ENCODE results near the gene EXOG. TPM values are rescaled to one million over a fixed set of nuclear protein-coding genes. Genes with fewer than 3 reads are reported as not detected.

The EXOG gene
- total RNA-seq, 4 donors from 2014 or later, result 0.34 to 3.9 (median 3.1) TPM

GRCh38 chr3:38548154-38548931, 52.2 kb downstream of the EXOG start:
- WGBS, 2 donors, result 68 to 75% methylated on average over 17 of the region's 17 CpGs
- TF ChIP-seq POLR2A (IDR thresholded peaks at IDR 0.05), result no peak
- TF ChIP-seq, protein P1, sequence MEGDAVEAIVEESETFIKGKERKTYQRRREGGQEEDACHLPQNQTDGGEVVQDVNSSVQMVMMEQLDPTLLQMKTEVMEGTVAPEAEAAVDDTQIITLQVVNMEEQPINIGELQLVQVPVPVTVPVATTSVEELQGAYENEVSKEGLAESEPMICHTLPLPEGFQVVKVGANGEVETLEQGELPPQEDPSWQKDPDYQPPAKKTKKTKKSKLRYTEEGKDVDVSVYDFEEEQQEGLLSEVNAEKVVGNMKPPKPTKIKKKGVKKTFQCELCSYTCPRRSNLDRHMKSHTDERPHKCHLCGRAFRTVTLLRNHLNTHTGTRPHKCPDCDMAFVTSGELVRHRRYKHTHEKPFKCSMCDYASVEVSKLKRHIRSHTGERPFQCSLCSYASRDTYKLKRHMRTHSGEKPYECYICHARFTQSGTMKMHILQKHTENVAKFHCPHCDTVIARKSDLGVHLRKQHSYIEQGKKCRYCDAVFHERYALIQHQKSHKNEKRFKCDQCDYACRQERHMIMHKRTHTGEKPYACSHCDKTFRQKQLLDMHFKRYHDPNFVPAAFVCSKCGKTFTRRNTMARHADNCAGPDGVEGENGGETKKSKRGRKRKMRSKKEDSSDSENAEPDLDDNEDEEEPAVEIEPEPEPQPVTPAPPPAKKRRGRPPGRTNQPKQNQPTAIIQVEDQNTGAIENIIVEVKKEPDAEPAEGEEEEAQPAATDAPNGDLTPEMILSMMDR (IDR thresholded peaks at IDR 0.05), result no peak
- peak in 1 of 2 donors; percentile 76 for DNase-seq (ENCODE audit: low spot score in 2 of 2)
- intact Hi-C loops (cut with DNase I; ENCODE audit: low total_unique reads), result no loop called here
- no peak overlapping the region for H3K4me3 ChIP-seq (ENCODE audit: low read depth, poor library complexity, severe bottlenecking)

GRCh38 chr3:38549082-38549481, 52.9 kb downstream of the EXOG start:
- TF ChIP-seq POLR2A (IDR thresholded peaks at IDR 0.05), result no peak
- TF ChIP-seq, protein P1 (IDR thresholded peaks at IDR 0.05), result no peak
- DNase-seq (ENCODE audit: low spot score in 2 of 2), result peak in 1 of 2 donors; percentile 68
- intact Hi-C loops (cut with DNase I; ENCODE audit: low total_unique reads), result no loop called here
- H3K4me3 ChIP-seq (ENCODE audit: low read depth, poor library complexity, severe bottlenecking), result no peak overlapping the region
- 87 to 90% methylated on average over 9 of the region's 9 CpGs for WGBS, 2 donors

DNA sequence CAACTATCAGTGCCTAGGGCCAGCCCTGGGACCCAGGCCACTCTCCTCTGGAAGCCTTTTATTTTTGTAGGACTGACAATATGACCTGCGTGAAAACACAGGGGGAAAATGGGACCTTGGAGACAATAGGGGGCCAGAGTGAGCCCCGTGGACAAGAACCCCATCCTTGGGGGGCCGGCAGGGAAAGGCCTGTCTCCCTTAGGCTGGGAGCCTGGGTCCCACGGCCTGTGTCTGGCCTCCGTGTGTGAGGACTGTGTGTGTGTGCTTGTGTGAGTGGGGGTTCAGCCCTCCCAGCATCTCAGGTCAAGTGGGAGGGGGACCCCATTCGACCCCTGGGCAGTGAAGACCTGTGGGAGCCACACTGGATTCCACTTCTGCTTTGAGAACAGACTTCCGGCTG, 53.3 kb downstream of the EXOG start:
- 88 to 92% methylated on average over 7 of the region's 7 CpGs for WGBS, 2 donors
- H3K4me3 ChIP-seq (ENCODE audit: low read depth, poor library complexity, severe bottlenecking), result no peak overlapping the region
- intact Hi-C loops (cut with DNase I; ENCODE audit: low total_unique reads), result no loop called here
- TF ChIP-seq, protein P1 (IDR thresholded peaks at IDR 0.05), result no peak
- no peak for TF ChIP-seq POLR2A (IDR thresholded peaks at IDR 0.05)
- peak in 1 of 2 donors; percentile 72 for DNase-seq (ENCODE audit: low spot score in 2 of 2)

- 93 to 94% methylated on average over 33 of the region's 33 CpGs for WGBS, 2 donors
- H3K4me3 ChIP-seq (ENCODE audit: low read depth, poor library complexity, severe bottlenecking), result no peak overlapping the region
- intact Hi-C loops (cut with DNase I; ENCODE audit: low total_unique reads), result no loop called here
- DNase-seq (ENCODE audit: low spot score in 2 of 2), result peak in 1 of 2 donors; percentile 78
- TF ChIP-seq POLR2A (IDR thresholded peaks at IDR 0.05), result no peak
- TF ChIP-seq, protein P1 (IDR thresholded peaks at IDR 0.05), result no peak
Measured at GRCh38 chr3:38549957-38550840, 54.1 kb downstream of the EXOG start.

DNA sequence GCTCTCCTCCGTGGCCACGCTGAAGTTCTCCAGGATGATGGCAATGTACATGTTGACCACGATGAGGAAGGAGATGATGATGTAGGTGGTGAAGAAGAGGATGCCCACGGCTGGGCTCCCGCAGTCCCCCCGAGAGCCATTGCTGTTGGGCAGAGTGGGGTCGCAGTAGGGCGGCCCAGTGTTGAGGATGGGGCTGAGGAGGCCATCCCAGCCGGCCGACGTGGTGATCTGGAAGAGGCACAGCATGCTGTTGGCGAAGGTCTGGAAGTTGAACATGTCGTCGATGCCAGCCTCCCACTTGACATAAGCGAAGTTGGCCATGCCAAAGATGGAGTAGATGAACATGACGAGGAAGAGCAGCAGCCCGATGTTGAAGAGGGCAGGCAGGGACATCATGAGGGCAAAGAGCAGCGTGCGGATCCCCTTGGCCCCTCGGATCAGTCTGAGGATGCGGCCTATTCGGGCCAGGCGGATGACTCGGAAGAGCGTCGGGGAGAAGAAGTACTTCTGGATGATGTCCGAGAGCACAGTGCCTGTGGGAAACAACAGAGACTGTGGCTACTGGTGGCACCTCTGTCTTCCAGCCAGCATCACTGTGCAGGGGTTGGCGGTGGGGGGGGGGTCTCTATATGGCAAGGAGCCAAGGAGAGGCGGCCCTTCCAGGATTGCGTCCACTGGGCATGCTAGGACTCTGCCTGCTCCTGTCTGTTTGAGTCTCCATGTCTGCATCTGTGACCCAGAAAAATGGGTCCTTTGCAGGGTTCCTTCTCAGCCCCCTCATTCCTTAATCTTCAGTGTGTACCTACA, 55.1 kb downstream of the EXOG start:
- intact Hi-C loops (cut with DNase I; ENCODE audit: low total_unique reads), result no loop called here
- peak in 1 of 2 donors; percentile 58 for DNase-seq (ENCODE audit: low spot score in 2 of 2)
- no peak overlapping the region for H3K4me3 ChIP-seq (ENCODE audit: low read depth, poor library complexity, severe bottlenecking)
- 93% methylated on average over 30 of the region's 30 CpGs for WGBS, 2 donors
- TF ChIP-seq, protein P1 (IDR thresholded peaks at IDR 0.05), result no peak
- TF ChIP-seq POLR2A (IDR thresholded peaks at IDR 0.05), result no peak

All from lower leg skin (tissue), 4 donors.